CD14-positive monocyte (primary cell): ENCODE measurements around the gene FARP1. TPM values are rescaled to one million over a fixed set of nuclear protein-coding genes. Genes with fewer than 3 reads are reported as not detected.

Experiments
- DNase-seq, 3 donors: peaks; one replicate each; pipeline ENCODE4 v3.0.0-alpha.2; 2011 to 2022
- H2AFZ ChIP-seq: 2 replicates; pipeline ENCODE4 v1.6.0; 2012; ENCODE audit warnings: mild to moderate bottlenecking, low read depth, low read length, inconsistent platforms; ENCODE audit not compliant: insufficient read depth, poor library complexity, severe bottlenecking
- H3K27ac ChIP-seq, 2 donors: 1 replicate in 1 of 2; 2 replicates in 1 of 2; pipeline ENCODE4 v1.5.1; 2012 to 2013; ENCODE audit warnings: low read length in 2 of 2, control low read depth in 1 of 2, inconsistent platforms in 1 of 2, low read depth in 1 of 2, mild to moderate bottlenecking in 1 of 2
- H3K27me3 ChIP-seq, 2 donors: one replicate each; pipeline versions ENCODE4 v1.6.0 to v1.6.1; 2011 to 2013; ENCODE audit warnings: low read length in 2 of 2; ENCODE audit not compliant: control insufficient read depth in 2 of 2, insufficient read depth in 2 of 2
- H3K36me3 ChIP-seq, 2 donors: replicated peaks in 1 of 2; 1 replicate in 1 of 2; 2 replicates in 1 of 2; pipeline versions ENCODE4 v1.5.1 to v1.6.1; 2012 to 2013; ENCODE audit warnings: low read length in 2 of 2, control low read depth in 1 of 2, inconsistent platforms in 1 of 2, mild to moderate bottlenecking in 1 of 2; ENCODE audit not compliant: insufficient read depth in 2 of 2, control insufficient read depth in 1 of 2
- H3K4me1 ChIP-seq, 2 donors: 1 replicate in 1 of 2; 2 replicates in 1 of 2; pipeline versions ENCODE4 v1.5.1 to v1.6.1; 2012 to 2013; ENCODE audit warnings: low read length in 2 of 2, control low read depth in 1 of 2, inconsistent platforms in 1 of 2, mild to moderate bottlenecking in 1 of 2, moderate library complexity in 1 of 2; ENCODE audit not compliant: insufficient read depth in 2 of 2, control insufficient read depth in 1 of 2
- H3K4me2 ChIP-seq: replicated peaks from 2 replicates; pipeline ENCODE3; 2012; ENCODE audit warnings: low read length, moderate library complexity, mild to moderate bottlenecking; ENCODE audit not compliant: poor library complexity, severe bottlenecking; ENCODE audit errors: extremely low read depth
- H3K4me3 ChIP-seq, 3 experiments: fragments of 200-600 bp in 1 of 3; sonication (generic) in 1 of 3; replicated peaks in 1 of 3; 1 replicate in 2 of 3; 2 replicates in 1 of 3; pipeline ENCODE4 v1.5.1; 2011 to 2013; ENCODE audit warnings: low read length in 3 of 3, mild to moderate bottlenecking in 3 of 3, control low read depth in 2 of 3, low read depth in 2 of 3, inconsistent platforms in 1 of 3, moderate library complexity in 1 of 3
- H3K79me2 ChIP-seq: 2 replicates; pipeline ENCODE4 v1.6.0; 2012; ENCODE audit warnings: mild to moderate bottlenecking, control low read depth, inconsistent platforms, low read length, moderate library complexity; ENCODE audit not compliant: insufficient read depth
- H3K9ac ChIP-seq: 2 replicates; pipeline ENCODE4 v1.6.0; 2017; ENCODE audit warnings: low read length, mild to moderate bottlenecking; ENCODE audit not compliant: insufficient read depth, poor library complexity, severe bottlenecking
- H3K9me3 ChIP-seq, 2 donors: replicated peaks in 1 of 2; 1 replicate in 1 of 2; 2 replicates in 1 of 2; pipeline versions ENCODE4 v1.5.1 to v1.6.1; 2012 to 2013; ENCODE audit warnings: low read length in 2 of 2, control low read depth in 1 of 2; ENCODE audit not compliant: control insufficient read depth in 1 of 2, insufficient read depth in 1 of 2
- H4K20me1 ChIP-seq: 2 replicates; pipeline ENCODE4 v1.6.0; 2012; ENCODE audit warnings: mild to moderate bottlenecking, low read length, control low read depth, moderate library complexity; ENCODE audit not compliant: insufficient read depth
- H3K27ac Mint-ChIP-seq, 7 donors: one replicate each; pipeline ENCODE4 v1.8.0; 2020; ENCODE audit warnings: mild to moderate bottlenecking in 7 of 7, mixed read lengths in 7 of 7, moderate library complexity in 6 of 7, inconsistent platforms in 2 of 7
- H3K27me3 Mint-ChIP-seq, 3 donors: one replicate each; pipeline ENCODE4 v1.8.0; 2021 to 2022; ENCODE audit warnings: low read depth in 3 of 3, mild to moderate bottlenecking in 3 of 3, mixed read lengths in 3 of 3, moderate library complexity in 3 of 3, inconsistent platforms in 1 of 3
- H3K36me3 Mint-ChIP-seq, 2 donors: one replicate each; pipeline ENCODE4 v1.8.0; 2020; ENCODE audit warnings: mixed read lengths in 2 of 2, inconsistent platforms in 1 of 2, mild to moderate bottlenecking in 1 of 2
- H3K4me1 Mint-ChIP-seq: one replicate; pipeline ENCODE4 v1.8.0; 2020; ENCODE audit warnings: mild to moderate bottlenecking, mixed read lengths
- H3K4me3 Mint-ChIP-seq, 2 donors: one replicate each; pipeline ENCODE4 v1.8.0; 2020; ENCODE audit warnings: mild to moderate bottlenecking in 2 of 2, mixed read lengths in 2 of 2, moderate library complexity in 1 of 2
- H3K9me3 Mint-ChIP-seq, 7 donors: one replicate each; pipeline ENCODE4 v1.8.0; 2020 to 2022; ENCODE audit warnings: mixed read lengths in 7 of 7, mild to moderate bottlenecking in 6 of 7, moderate library complexity in 6 of 7, inconsistent platforms in 2 of 7
- WGBS: methylation state at CpG from one replicate; pipeline ENCODE4 v1.1.5; 2013; ENCODE audit warnings: missing lambda C conversion rate; ENCODE audit not compliant: insufficient coverage; 5-methylcytosine and 5-hydroxymethylcytosine counted together
- intact Hi-C, 2 donors: fragments of 100-400 bp; cut with micrococcal nuclease; formaldehyde crosslinking; loops; one replicate each; pipeline versions ENCODE4 v1.15.0 to v1.15.1; 2023
- polyA plus RNA-seq, 3 donors: library from polyadenylated mRNA; depleted of rRNA in 1 of 3; unstranded in 2 of 3; stranded (reverse) in 1 of 3; fragments of 300-500 nt in 2 of 3; fragments of >200 nt in 1 of 3; fragmentation: Illumina TruSeq in 2 of 3; gene quantifications; 1 replicate in 2 of 3; 2 replicates in 1 of 3; pipeline ENCODE4 v1.2.3, GENCODE V29; 2012 to 2021
- TF ChIP-seq, protein P1 (sequence below): fragments of 200-600 bp; IDR thresholded peaks from one replicate; pipeline ENCODE4 v1.8.0; 2022; ENCODE audit warnings: antibody characterized with exemption, mild to moderate bottlenecking

The FARP1 gene
- polyA plus RNA-seq, 3 donors, result 0.01 to 0.16 (median 0.12) TPM

- peaks cover 0 to 5% (median 1%) of the 10 kb centered on the region in 7 donors for H3K9me3 Mint-ChIP-seq
- no peak for DNase-seq
- WGBS, result 100% methylated on average over 2 of the region's 7 CpGs
- no peaks in the 10 kb centered on the region for H3K36me3 Mint-ChIP-seq
- H3K27me3 Mint-ChIP-seq, result peaks cover 0 to 2% (median 0%) of the 10 kb centered on the region in 3 donors
- TF ChIP-seq, protein P1, sequence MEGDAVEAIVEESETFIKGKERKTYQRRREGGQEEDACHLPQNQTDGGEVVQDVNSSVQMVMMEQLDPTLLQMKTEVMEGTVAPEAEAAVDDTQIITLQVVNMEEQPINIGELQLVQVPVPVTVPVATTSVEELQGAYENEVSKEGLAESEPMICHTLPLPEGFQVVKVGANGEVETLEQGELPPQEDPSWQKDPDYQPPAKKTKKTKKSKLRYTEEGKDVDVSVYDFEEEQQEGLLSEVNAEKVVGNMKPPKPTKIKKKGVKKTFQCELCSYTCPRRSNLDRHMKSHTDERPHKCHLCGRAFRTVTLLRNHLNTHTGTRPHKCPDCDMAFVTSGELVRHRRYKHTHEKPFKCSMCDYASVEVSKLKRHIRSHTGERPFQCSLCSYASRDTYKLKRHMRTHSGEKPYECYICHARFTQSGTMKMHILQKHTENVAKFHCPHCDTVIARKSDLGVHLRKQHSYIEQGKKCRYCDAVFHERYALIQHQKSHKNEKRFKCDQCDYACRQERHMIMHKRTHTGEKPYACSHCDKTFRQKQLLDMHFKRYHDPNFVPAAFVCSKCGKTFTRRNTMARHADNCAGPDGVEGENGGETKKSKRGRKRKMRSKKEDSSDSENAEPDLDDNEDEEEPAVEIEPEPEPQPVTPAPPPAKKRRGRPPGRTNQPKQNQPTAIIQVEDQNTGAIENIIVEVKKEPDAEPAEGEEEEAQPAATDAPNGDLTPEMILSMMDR, result no peak
- H3K36me3 ChIP-seq, result no peaks in the 10 kb centered on the region
- H3K4me2 ChIP-seq, result no peak overlapping the region
- H3K27me3 ChIP-seq, result no peaks in the 10 kb centered on the region
- no peak overlapping the region for H3K9ac ChIP-seq
- no peaks in the 10 kb centered on the region for H3K9me3 ChIP-seq
- no peak overlapping the region for H3K27ac ChIP-seq
- H3K4me1 Mint-ChIP-seq, result no peaks in the 10 kb centered on the region
- no peak overlapping the region for H3K27ac Mint-ChIP-seq
- H3K79me2 ChIP-seq, result no peaks in the 10 kb centered on the region
- no peak overlapping the region for H3K4me3 Mint-ChIP-seq
- no peaks in the 10 kb centered on the region for H4K20me1 ChIP-seq
- H3K4me3 ChIP-seq, result no peak overlapping the region
- intact Hi-C loops, result no loop called here
- no peak overlapping the region for H2AFZ ChIP-seq
- H3K4me1 ChIP-seq, result no peaks in the 10 kb centered on the region
Measured at GRCh38 chr13:98251708-98252107, 108.8 kb downstream of the FARP1 start.

- no peaks in the 10 kb centered on the region for H4K20me1 ChIP-seq
Measured at GRCh38 chr13:98252931-98253470, 110.1 kb downstream of the FARP1 start.

More at GRCh38 chr13:98252931-98253470, 110.1 kb downstream of the FARP1 start:
- H3K79me2 ChIP-seq, result no peaks in the 10 kb centered on the region
- no peak overlapping the region for H2AFZ ChIP-seq
- peaks cover 0 to 3% (median 0%) of the 10 kb centered on the region in 7 donors for H3K9me3 Mint-ChIP-seq
- no peak overlapping the region for H3K4me2 ChIP-seq
- H3K36me3 Mint-ChIP-seq, result no peaks in the 10 kb centered on the region
- intact Hi-C loops, result no loop called here
- whole genome bisulfite sequencing, result 100% methylated on average over 6 of the region's 7 CpGs
- no peaks in the 10 kb centered on the region for H3K36me3 ChIP-seq
- DNase-seq, result no peak
- no peak overlapping the region for H3K4me3 ChIP-seq
- H3K27ac ChIP-seq, result no peak overlapping the region
- no peak overlapping the region for H3K4me3 Mint-ChIP-seq
- no peaks in the 10 kb centered on the region for H3K4me1 ChIP-seq
- H3K27ac Mint-ChIP-seq, result no peak overlapping the region
- TF ChIP-seq, protein P1, result no peak
- H3K4me1 Mint-ChIP-seq, result no peaks in the 10 kb centered on the region
- peaks cover 0 to 3% (median 0%) of the 10 kb centered on the region in 3 donors for H3K27me3 Mint-ChIP-seq
- H3K27me3 ChIP-seq, result no peaks in the 10 kb centered on the region
- no peaks in the 10 kb centered on the region for H3K9me3 ChIP-seq
- H3K9ac ChIP-seq, result no peak overlapping the region
